GM06990 (cell line): Measurements from ENCODE around the gene C12orf43.

Experiments used
- DNase-seq: peaks from one replicate; pipeline ENCODE4 v3.0.0-alpha.2; 2011; ENCODE audit not compliant: insufficient read length; ENCODE audit errors: extremely low read depth
- H3K27me3 ChIP-seq: replicated peaks from 2 replicates; pipeline ENCODE4 v1.6.0; 2011; ENCODE audit warnings: low read length; ENCODE audit not compliant: control insufficient read depth, insufficient read depth
- H3K36me3 ChIP-seq: 2 replicates; pipeline ENCODE4 v1.5.1; 2011; ENCODE audit warnings: low read length; ENCODE audit not compliant: control insufficient read depth, insufficient read depth
- H3K4me3 ChIP-seq: replicated peaks from 2 replicates; pipeline ENCODE4 v1.5.1; 2011; ENCODE audit warnings: low read depth, mild to moderate bottlenecking, control low read depth, low read length
- TF ChIP-seq, protein P1 (sequence below): IDR thresholded peaks from 2 replicates; pipeline ENCODE4 v1.5.1; 2011; ENCODE audit warnings: low read length, control low read depth, mild to moderate bottlenecking, inconsistent platforms; ENCODE audit not compliant: insufficient read depth, poor library complexity, severe bottlenecking

The C12orf43 gene

DNA sequence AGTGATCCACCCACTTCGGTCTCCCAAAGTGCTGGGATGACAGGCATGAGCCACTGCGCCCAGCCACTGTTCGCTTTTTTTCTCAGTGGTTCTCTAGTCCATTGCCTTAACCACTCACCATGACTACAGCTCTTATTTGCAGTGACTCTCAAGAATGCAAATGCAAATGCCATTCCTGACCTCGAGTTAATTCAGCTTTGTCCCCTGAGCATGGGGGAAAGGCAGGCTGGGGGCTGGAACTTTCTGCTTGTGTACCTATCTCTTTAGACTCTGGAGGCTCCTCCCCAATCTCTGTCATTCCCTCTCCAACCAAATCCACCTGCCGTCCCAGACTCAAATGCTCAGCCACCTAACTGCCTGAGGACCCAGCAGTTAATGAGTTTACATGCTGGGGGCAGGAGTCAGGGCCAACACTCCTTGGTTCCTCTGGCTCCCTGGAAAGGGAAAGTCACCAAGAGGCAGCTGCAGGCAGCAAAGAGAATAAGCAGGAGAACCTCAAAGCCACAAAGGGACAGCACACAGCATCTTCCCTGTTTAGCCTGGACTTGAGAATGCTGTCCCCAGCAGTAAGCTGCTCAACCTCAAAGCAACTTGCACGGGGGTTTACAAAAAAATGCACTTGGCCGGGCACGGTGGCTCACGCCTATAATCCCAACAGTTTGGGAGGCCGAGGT, 43.3 kb downstream of the C12orf43 start:
- DNase-seq, result no peak
- Histone ChIP-seq H3K36me3 (no peaks in the 10 kb centered on the region), H3K4me3 (no peak overlapping the region), H3K27me3 (no peaks in the 10 kb centered on the region)
- TF ChIP-seq, protein P1, sequence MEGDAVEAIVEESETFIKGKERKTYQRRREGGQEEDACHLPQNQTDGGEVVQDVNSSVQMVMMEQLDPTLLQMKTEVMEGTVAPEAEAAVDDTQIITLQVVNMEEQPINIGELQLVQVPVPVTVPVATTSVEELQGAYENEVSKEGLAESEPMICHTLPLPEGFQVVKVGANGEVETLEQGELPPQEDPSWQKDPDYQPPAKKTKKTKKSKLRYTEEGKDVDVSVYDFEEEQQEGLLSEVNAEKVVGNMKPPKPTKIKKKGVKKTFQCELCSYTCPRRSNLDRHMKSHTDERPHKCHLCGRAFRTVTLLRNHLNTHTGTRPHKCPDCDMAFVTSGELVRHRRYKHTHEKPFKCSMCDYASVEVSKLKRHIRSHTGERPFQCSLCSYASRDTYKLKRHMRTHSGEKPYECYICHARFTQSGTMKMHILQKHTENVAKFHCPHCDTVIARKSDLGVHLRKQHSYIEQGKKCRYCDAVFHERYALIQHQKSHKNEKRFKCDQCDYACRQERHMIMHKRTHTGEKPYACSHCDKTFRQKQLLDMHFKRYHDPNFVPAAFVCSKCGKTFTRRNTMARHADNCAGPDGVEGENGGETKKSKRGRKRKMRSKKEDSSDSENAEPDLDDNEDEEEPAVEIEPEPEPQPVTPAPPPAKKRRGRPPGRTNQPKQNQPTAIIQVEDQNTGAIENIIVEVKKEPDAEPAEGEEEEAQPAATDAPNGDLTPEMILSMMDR, result no peak

DNA sequence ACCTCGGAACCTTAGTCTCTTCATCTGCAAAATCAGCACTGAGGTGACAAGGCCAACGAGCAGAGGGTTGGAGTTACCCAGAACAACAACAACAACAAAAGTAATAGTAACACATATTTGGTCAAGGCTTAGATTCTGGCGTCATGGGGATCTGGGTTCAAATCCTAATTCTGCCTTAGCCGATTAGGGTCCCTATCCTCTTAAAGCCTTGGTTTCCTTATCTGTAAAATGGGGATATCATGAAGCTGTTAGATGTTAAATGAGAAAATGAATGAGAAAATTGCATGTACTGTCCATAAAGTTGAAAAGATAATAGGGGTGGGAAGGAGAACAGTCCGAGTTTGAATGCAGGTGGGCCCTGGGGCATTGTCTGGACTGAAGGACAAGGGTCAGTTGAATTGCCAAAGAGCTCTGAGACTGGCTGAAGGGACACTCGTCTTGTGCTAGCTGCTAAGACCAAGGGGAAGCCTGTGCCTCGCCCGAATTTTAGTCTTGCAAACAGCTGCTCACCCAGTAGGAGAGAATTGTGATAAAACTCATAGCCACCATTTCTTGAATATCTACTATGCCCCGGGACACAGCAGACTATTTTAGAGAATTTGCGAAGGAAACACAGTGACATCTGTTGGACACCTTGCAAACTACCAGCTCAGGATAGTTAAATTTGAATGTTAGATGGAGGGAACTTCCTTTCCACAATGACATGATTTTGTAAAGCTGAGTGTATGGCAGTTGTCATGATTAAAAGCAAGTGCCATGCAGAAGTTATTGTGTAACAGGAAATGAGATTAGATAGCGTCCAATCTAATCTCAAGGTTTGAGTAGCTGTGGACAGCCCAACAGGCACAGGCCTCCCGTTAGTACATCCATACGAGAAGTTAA, 44.7 kb downstream of the C12orf43 start:
- Histone ChIP-seq H3K4me3 (no peak overlapping the region), H3K27me3 (no peaks in the 10 kb centered on the region), H3K36me3 (no peaks in the 10 kb centered on the region)
- TF ChIP-seq, protein P1, result peak; percentile 66
- DNase-seq, result peak; percentile 39

DNA sequence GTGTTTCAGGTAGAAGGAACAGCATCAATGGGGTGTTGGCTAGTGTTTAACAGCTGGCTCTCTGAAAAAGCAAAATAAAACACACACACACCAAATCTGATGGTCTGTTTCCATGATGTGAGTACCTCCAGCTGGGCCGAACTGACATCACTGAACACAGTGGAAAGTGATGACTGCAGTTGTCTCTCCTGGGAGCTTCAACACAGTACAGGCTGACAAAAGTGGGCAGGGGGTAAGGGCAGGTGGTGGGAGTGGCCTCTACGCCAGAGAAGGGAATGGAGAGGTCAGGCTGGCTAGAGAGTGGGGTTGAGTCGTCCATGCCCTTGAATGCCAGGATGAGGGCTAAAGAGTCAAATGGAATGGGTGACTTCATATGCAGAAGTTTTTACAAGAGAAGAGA, 46.0 kb downstream of the C12orf43 start:
- H3K27me3 ChIP-seq, result no peaks in the 10 kb centered on the region
- TF ChIP-seq, protein P1, result no peak
- H3K4me3 ChIP-seq, result no peak overlapping the region
- H3K36me3 ChIP-seq, result no peaks in the 10 kb centered on the region
- DNase-seq, result no peak

DNA sequence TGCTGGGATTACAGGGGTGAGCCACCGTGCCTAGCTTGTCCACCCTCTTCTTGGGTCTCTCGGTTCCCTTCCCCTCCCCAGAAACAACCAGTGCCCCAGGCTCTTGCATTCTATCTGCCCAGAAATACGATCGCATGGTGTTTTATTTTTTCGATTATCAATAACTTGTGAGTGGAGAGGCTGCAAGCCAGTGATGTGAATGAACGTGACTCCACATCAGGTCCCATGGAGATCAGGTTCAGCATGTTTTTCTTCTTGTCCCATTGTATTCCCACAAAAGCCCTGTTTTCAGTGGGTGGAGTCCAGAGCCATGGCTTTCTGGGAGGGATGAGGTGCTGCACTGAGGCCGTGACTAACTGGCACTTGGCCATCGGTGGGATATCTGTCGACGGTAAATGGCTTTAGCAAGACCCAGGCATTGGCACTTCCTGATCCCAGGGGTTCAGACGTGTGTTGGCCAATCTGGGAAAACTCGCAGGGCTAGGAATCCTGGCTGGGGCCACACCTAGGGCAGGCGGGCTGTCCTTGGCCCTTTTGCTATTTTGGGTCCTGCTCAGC, 50.7 kb downstream of the C12orf43 start:
- H3K36me3 ChIP-seq, result no peaks in the 10 kb centered on the region
- no peak for DNase-seq
- no peak overlapping the region for H3K4me3 ChIP-seq
- no peaks in the 10 kb centered on the region for H3K27me3 ChIP-seq
- TF ChIP-seq, protein P1, result no peak

DNA sequence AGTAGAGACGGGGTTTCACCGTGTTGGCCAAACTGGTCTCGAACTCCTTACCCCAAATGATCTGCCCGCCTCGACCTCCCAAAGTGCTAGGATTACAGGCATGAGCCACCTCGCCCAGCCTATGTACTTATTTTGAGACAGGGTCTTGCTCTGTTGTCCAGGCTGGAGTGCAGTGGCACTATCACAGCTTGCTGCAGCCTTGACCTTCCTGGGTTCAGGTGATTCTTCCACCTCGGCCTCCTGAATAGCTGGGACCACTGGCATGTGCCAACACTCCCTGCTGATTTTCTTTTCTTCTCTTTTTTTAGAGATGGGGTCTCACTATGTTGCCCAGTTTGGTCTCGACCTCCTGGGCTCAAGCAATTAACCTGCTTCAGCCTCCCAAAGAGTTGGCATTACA, 52.0 kb downstream of the C12orf43 start:
- Histone ChIP-seq H3K36me3 (no peaks in the 10 kb centered on the region), H3K4me3 (no peak overlapping the region), H3K27me3 (no peaks in the 10 kb centered on the region)
- DNase-seq, result no peak
- TF ChIP-seq, protein P1, result no peak
